IPS-NIHi7 (cell line): ENCODE measurements around the gene AKAP11.

Experiments
- DNase-seq: peaks from one replicate; pipeline ENCODE4 v3.0.0; 2012; ENCODE audit warnings: mixed read lengths; ENCODE audit errors: extremely low spot score

AKAP11 gene

GRCh38 chr13:42331009-42331408 lies 59.1 kb downstream of the AKAP11 start:
- DNase-seq, result no peak

- peak; percentile 61 for DNase-seq
These were observed 61.8 kb downstream of the AKAP11 start for GRCh38 chr13:42333613-42334328.

- no peak for DNase-seq
These were observed 62.4 kb downstream of the AKAP11 start for GRCh38 chr13:42334329-42334706.

GRCh38 chr13:42337808-42338600 lies 66.1 kb downstream of the AKAP11 start:
- no peak for DNase-seq

GRCh38 chr13:42345367-42345766 lies 73.4 kb downstream of the AKAP11 start:
- DNase-seq, result no peak

- DNase-seq, result no peak
These were observed 76.6 kb downstream of the AKAP11 start for GRCh38 chr13:42348576-42348975.

GRCh38 chr13:42350141-42350540 lies 78.2 kb downstream of the AKAP11 start:
- no peak for DNase-seq

GRCh38 chr13:42354241-42355091 lies 82.5 kb downstream of the AKAP11 start:
- peak; percentile 18 for DNase-seq

GRCh38 chr13:42355092-42355485 lies 83.1 kb downstream of the AKAP11 start:
- DNase-seq, result no peak

- DNase-seq, result no peak
These were observed 83.7 kb downstream of the AKAP11 start for GRCh38 chr13:42355491-42356183.

GRCh38 chr13:42356184-42356575 lies 84.2 kb downstream of the AKAP11 start:
- DNase-seq, result no peak

GRCh38 chr13:42360046-42360574 lies 88.2 kb downstream of the AKAP11 start:
- DNase-seq, result no peak

GRCh38 chr13:42361701-42362100 lies 89.7 kb downstream of the AKAP11 start:
- DNase-seq, result no peak

GRCh38 chr13:42363941-42364612 lies 92.1 kb downstream of the AKAP11 start:
- DNase-seq, result peak; percentile 26

GRCh38 chr13:42364613-42365000 lies 92.7 kb downstream of the AKAP11 start:
- DNase-seq, result peak; percentile 22

GRCh38 chr13:42367831-42368230 lies 95.9 kb downstream of the AKAP11 start:
- no peak for DNase-seq

- DNase-seq, result no peak
These were observed 97.3 kb downstream of the AKAP11 start for GRCh38 chr13:42369071-42369797.

- DNase-seq, result no peak
These were observed 98.3 kb downstream of the AKAP11 start for GRCh38 chr13:42370229-42370628.
